ENCODE measurements around the gene AUNIP.

GRCh38 chr1:25880518-25880917 is 21.3 kb upstream of the AUNIP start:
- TF ChIP-seq NR2C2 (CRISPR knock-in tag; IDR thresholded peaks at IDR 0.05) = no peak
- TF ChIP-seq, protein P1, sequence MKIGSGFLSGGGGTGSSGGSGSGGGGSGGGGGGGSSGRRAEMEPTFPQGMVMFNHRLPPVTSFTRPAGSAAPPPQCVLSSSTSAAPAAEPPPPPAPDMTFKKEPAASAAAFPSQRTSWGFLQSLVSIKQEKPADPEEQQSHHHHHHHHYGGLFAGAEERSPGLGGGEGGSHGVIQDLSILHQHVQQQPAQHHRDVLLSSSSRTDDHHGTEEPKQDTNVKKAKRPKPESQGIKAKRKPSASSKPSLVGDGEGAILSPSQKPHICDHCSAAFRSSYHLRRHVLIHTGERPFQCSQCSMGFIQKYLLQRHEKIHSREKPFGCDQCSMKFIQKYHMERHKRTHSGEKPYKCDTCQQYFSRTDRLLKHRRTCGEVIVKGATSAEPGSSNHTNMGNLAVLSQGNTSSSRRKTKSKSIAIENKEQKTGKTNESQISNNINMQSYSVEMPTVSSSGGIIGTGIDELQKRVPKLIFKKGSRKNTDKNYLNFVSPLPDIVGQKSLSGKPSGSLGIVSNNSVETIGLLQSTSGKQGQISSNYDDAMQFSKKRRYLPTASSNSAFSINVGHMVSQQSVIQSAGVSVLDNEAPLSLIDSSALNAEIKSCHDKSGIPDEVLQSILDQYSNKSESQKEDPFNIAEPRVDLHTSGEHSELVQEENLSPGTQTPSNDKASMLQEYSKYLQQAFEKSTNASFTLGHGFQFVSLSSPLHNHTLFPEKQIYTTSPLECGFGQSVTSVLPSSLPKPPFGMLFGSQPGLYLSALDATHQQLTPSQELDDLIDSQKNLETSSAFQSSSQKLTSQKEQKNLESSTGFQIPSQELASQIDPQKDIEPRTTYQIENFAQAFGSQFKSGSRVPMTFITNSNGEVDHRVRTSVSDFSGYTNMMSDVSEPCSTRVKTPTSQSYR (CRISPR knock-in tag; IDR thresholded peaks at IDR 0.05) = no peak
- TF ChIP-seq ZNF423 (CRISPR knock-in tag; IDR thresholded peaks at IDR 0.05) = no peak
- TF ChIP-seq CTCF (IDR thresholded peaks at IDR 0.05) = no peak
- TF ChIP-seq ZNF317 (CRISPR knock-in tag; IDR thresholded peaks at IDR 0.05; ENCODE audit: borderline replicate concordance, low read depth) = no peak
- no peak for TF ChIP-seq FOXJ3 (CRISPR knock-in tag; IDR thresholded peaks at IDR 0.05; ENCODE audit: borderline replicate concordance)
- no peak for TF ChIP-seq NFE2L1 (CRISPR knock-in tag; IDR thresholded peaks at IDR 0.05)
- TF ChIP-seq ATF1 (CRISPR knock-in tag; IDR thresholded peaks at IDR 0.05) = no peak
- TF ChIP-seq, protein P2, sequence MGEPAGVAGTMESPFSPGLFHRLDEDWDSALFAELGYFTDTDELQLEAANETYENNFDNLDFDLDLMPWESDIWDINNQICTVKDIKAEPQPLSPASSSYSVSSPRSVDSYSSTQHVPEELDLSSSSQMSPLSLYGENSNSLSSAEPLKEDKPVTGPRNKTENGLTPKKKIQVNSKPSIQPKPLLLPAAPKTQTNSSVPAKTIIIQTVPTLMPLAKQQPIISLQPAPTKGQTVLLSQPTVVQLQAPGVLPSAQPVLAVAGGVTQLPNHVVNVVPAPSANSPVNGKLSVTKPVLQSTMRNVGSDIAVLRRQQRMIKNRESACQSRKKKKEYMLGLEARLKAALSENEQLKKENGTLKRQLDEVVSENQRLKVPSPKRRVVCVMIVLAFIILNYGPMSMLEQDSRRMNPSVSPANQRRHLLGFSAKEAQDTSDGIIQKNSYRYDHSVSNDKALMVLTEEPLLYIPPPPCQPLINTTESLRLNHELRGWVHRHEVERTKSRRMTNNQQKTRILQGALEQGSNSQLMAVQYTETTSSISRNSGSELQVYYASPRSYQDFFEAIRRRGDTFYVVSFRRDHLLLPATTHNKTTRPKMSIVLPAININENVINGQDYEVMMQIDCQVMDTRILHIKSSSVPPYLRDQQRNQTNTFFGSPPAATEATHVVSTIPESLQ (CRISPR knock-in tag; IDR thresholded peaks at IDR 0.05) = no peak

Measured in WTC11 (cell line).